ENCODE data around the gene NPFF. TPM values are rescaled to one million over a fixed set of nuclear protein-coding genes. Genes with fewer than 3 reads are reported as not detected.

NPFF gene
- total and polyA plus RNA-seq, 7 donors, result not detected

- Histone ChIP-seq H3K9me3 (no peaks in the 10 kb centered on the region), H3K36me3 (peaks cover 48 to 94% (median 71%) of the 10 kb centered on the region in 4 donors), H3K27me3 (no peaks in the 10 kb centered on the region), H3K4me1 (peaks cover 0 to 10% (median 4%) of the 10 kb centered on the region in 4 donors), H3K4me3 (no peak overlapping the region), H3K27ac (no peak overlapping the region)
- no peak for DNase-seq
- TF ChIP-seq EP300 (IDR thresholded peaks at IDR 0.05), result no peak
- TF ChIP-seq CTCF (IDR thresholded peaks at IDR 0.05), result no peak
- no peak for TF ChIP-seq POLR2A (IDR thresholded peaks at IDR 0.05)
- no peak for TF ChIP-seq POLR2AphosphoS5 (IDR thresholded peaks at IDR 0.05)
- WGBS, 2 donors, result 86 to 87% methylated on average over 2 of the region's 2 CpGs
- intact Hi-C loops (cut with DNase I), result no loop called here
These were observed 26.2 kb upstream of the NPFF start for GRCh38 chr12:53533471-53533870.

- peaks cover 48 to 100% (median 72%) of the 10 kb centered on the region in 4 donors for H3K36me3 ChIP-seq
- 92 to 97% methylated on average over 7 of the region's 7 CpGs for WGBS, 2 donors
These were observed 25.5 kb upstream of the NPFF start for GRCh38 chr12:53532524-53533445.

GRCh38 chr12:53532021-53532420 is 24.7 kb upstream of the NPFF start:
- no peak for DNase-seq
- Histone ChIP-seq H3K4me3 (no peak overlapping the region), H3K4me1 (no peaks in the 10 kb centered on the region), H3K9me3 (no peaks in the 10 kb centered on the region), H3K27ac (no peak overlapping the region), H3K36me3 (peaks cover 48 to 100% (median 69%) of the 10 kb centered on the region in 4 donors), H3K27me3 (no peaks in the 10 kb centered on the region)
- 82 to 85% methylated on average over 3 of the region's 3 CpGs for WGBS, 2 donors
- no peak for TF ChIP-seq EP300 (IDR thresholded peaks at IDR 0.05)
- no peak for TF ChIP-seq POLR2AphosphoS5 (IDR thresholded peaks at IDR 0.05)
- intact Hi-C loops (cut with DNase I), result no loop called here

More at GRCh38 chr12:53532524-53533445, 25.5 kb upstream of the NPFF start:
- Histone ChIP-seq H3K4me3 (no peak overlapping the region), H3K27me3 (no peaks in the 10 kb centered on the region), H3K9me3 (no peaks in the 10 kb centered on the region), H3K4me1 (peaks cover 0 to 3% (median under 1%) of the 10 kb centered on the region in 4 donors), H3K27ac (no peak overlapping the region)
- no peak for TF ChIP-seq CTCF (IDR thresholded peaks at IDR 0.05)
- TF ChIP-seq POLR2A (IDR thresholded peaks at IDR 0.05), result no peak
- TF ChIP-seq POLR2AphosphoS5 (IDR thresholded peaks at IDR 0.05), result no peak
- no peak for TF ChIP-seq EP300 (IDR thresholded peaks at IDR 0.05)
- intact Hi-C loops (cut with DNase I), result no loop called here
- DNase-seq, result no peak

- peaks cover 41 to 99% (median 61%) of the 10 kb centered on the region in 4 donors for H3K36me3 ChIP-seq
- intact Hi-C loops (cut with DNase I), result no loop called here
- no peak for DNase-seq
These were observed 23.6 kb upstream of the NPFF start for GRCh38 chr12:53530920-53531319.

More at GRCh38 chr12:53530920-53531319, 23.6 kb upstream of the NPFF start:
- Histone ChIP-seq H3K4me3 (no peak overlapping the region), H3K27me3 (no peaks in the 10 kb centered on the region), H3K4me1 (no peaks in the 10 kb centered on the region), H3K27ac (no peak overlapping the region), H3K9me3 (no peaks in the 10 kb centered on the region)
- 92 to 96% methylated on average over 4 of the region's 4 CpGs for WGBS, 2 donors
- TF ChIP-seq POLR2AphosphoS5 (IDR thresholded peaks at IDR 0.05) (no peak), EP300 (IDR thresholded peaks at IDR 0.05) (no peak), CTCF (IDR thresholded peaks at IDR 0.05) (no peak), POLR2A (IDR thresholded peaks at IDR 0.05) (no peak)

Measured in sigmoid colon (tissue), 7 donors.